DMS53 treated with DMSO at 0.1 percent for 48 hours (cell line): ENCODE results near the gene PPP2R2C.

Experiments
- DNase-seq: peaks from one replicate; lab custom pipeline; 2025; ENCODE audit not compliant: unreplicated experiment; lab: John Stamatoyannopoulos, UW

Gene PPP2R2C

DNA sequence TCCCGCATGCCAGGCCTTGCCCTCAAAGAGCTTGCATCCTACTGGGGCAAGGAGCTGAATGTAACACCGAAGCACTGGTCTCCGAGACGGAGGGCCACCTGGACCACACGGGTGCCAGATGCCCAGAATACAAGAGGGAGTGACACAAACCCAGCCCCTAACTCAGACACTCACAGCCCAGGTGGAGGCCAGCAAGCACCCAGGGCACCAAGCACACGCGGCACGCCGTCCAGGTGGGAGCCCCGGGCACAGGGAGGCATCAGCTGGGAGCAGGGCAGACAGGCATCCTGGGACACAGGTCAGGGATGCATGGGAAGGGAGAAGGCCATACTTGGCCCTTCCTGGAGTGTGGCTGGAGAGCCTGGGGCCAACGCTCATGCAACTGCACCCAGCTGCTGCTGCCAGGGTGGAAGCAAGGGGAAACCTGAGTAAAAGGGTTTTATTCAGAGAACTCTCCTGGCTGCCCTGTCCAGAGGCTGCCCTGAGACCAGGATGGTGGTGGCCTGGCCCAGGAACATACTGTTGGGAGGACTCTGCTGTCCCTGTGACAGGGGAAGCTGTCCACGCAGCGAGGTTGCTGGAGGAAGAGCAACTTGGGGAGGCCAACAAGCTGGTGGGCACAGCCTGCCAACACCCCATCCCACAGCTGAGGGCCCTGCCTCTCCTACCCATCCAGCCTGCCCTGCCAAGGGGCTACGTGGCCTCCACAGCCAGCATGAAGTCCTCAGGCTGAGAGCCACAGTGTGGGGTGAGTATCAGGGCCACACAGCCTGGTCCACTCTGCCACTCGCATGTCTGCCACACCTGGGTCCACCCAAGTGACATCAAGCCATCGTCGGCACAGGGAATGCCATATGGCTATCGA is 22.2 kb upstream of the PPP2R2C start:
- DNase-seq = no peak

- DNase-seq = no peak
Measured at GRCh38 chr4:6493658-6494304, 21.4 kb upstream of the PPP2R2C start.

DNA sequence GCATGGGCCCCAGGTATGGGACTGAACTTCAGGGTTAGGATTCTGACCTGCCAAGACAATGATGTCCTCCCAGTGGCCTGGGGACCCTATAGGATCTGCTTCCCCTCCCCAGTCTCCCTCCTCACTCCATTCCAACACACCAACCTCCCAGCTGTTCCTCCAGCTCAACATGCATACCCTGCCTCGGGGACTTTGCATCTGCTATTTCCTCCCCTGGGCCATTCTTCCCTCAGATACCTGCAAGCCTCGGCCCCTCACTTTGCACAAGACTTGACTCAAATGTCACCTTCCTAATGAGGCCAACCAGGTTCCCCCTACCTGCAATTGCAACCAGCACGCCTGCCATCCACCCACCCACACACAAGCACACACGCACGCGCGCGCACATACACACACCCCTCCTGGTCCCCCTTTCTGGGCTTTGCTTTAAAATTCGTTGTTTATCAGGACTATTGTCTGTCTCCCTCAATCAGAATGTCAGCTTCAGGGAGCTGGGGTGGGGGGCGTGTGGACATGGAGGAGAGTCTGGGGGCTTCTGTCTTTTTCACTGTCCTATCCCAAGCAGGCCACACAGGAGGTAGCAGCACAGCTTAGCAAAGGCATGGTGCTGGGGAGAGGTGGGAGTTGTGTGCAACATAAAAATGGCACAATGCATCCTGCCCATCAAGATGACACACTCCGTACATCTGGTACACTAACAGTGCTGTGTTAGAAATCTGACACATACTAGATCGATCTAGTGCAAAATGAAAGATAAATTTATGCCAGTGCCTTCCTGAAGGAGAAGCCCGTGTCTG is 20.6 kb upstream of the PPP2R2C start:
- no peak for DNase-seq

DNA sequence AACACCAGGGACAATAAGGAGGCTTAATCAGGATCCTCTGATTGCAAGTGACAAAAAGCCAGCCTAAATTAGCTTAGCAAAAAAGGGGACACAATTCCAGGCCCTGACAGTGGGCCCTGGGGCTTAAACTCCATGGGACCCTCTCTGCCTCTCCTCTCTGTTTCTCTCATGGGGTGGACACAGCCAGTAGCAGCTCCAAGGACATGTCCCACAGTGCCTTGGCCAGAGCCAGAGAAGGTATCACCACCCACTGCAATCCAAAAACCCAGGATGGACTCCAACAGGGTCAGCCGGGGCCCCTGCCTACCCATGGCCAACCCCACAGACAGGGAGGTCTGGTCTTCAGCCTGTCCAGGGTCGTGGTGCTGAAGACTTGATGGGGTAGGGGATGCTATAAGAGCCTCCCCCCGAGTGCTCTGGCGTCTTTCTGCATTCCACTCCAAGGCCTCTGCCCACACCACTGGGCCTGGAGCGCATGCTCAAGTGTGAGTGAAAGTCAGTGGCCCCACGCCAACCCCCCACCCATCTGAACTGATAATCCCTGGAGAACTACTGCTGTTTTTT is 19.7 kb upstream of the PPP2R2C start:
- DNase-seq = no peak

DNA sequence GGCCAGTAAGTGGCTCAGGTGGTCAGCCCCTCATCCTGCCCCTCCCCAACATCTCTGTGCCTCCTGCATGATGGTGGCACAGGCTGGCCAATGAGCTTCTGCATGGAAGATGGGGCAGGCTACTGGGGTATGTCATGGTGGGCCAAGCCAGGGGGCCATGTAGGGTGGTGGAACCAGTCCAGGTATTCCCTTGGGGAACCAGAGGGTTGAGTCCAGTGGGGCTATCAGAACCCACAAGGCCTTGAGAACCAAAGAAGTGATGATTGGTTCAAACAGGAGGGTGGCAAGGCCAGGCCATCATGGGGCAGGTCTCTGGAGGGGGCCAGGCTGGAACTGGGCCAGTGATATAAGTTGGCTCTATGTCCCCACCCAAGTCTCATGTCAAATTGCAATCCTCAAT is 18.8 kb upstream of the PPP2R2C start:
- no peak for DNase-seq

DNA sequence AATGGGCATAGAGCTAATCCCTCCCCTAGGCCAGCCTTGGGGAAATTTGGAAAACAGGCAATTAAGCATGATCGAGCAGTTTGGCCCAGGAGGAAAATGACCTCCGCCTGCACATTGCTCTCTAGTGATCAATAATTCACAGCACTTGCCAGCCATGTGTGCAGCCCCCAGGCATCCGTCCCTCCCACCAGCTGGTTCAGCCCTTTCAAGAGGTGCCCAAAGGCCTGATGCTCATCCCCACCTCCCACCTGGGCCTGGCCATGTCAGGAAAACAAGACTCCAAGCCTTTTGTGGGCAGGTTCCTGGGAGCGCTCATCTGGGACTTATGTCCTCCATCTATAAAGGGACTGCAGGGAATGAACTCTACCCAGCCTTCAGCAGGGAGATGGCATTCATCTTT is 17.5 kb upstream of the PPP2R2C start:
- no peak for DNase-seq

- no peak for DNase-seq
Measured at GRCh38 chr4:6487466-6487865, 15.1 kb upstream of the PPP2R2C start.

DNA sequence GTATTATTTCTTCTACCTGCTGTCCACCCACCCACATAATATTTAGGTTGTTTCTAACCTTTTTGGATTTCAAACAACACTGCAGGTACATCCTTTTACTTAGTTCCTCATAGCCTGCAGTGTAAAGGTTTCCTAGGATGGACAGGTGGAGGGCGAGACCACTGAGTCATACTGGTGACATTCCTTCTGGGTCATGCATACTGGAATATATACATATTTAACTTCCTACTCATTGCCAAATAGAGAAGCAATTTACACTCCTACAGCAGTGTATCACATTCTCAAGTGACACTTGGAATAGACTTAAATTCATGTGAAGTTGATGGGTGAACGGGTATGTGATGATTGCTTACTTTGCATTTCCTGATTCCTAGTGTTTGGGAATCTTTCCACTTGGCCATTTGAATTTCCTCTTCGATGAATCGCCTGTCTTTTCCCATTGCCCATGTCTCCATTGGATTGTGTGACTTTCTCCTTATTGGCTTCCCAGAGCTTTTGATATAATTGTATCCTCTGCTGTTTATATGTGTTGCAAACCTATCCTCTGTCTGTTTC is 8.2 kb upstream of the PPP2R2C start:
- no peak for DNase-seq

DNA sequence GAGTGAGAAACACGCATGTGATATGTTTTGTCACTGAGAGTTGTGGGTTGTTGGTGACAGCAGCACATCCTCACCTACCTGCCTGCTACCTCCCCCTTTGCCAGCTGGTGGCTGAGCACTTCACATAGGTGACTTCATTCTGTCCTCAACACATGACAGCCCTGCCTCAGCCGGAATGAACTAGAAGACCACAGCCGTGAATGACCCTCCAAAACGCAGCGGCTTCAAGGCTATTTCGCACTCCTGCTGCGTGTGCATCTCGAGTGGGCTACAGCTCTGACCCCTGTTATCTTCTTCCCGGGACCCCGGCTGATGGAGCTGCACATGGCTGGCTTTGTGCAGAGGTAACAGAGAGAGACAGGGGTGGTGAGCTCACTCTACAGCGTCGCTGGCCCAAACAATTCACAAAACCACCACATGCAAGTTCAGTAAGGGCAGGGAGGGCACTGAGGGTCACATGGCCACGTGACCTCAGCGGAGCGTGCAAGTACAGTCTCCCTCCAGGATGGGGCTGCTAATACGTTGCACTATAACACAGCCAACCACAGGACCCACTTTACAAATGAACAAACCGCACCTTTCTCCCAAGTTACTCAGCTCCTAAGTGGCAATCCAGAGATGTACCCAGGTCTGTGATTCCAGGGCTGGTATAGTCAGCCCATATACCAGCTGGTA is 6.3 kb upstream of the PPP2R2C start:
- DNase-seq = peak; percentile 72

DNA sequence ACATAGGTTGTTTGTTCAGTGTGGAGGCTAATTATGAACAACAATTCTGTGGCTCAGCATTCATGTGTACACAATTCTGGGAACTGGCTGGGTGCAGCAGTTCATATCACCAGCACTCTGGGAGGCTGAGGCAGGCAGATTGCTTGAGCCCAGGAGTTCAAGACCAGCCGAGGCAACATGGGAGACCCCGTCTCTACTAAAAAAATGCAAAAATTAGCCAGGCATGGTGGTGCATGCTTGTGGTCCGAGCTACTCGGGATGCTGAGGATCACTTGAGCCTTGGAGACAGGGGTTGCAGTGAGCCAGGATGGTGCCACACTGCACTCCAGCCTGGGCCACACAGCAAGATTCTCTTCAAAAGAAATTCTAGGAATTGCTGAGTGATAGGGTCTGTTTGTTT is 4.5 kb upstream of the PPP2R2C start:
- DNase-seq = no peak

DNA sequence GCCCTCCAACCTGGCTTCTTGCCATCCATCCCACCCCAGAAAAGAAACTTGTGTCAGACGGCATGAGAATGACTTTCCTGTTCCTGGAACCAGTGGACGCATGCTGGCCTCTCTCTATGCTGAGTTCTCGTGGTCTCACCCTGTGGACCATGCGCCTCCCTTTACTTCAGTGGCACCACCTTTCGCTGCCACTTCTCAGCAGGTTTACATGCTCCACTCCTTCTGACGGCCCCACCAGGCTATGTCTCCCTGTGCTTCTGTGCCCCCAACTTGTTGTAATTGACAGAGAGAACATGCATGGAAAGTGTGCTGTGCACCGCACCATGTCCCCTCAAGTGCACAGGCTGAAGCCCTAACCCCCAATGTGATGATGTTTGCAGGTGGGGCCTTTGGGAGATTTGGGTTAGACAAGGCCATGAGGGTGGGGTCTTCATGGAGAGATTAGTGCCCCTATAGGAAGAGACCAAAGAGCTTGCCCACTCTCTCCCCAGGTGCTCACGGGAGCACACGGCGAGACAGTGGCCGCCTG is 3.1 kb upstream of the PPP2R2C start:
- no peak for DNase-seq

GRCh38 chr4:6474705-6475457 is 2.5 kb upstream of the PPP2R2C start:
- DNase-seq = no peak

- no peak for DNase-seq
Measured at GRCh38 chr4:6474053-6474568, 1.7 kb upstream of the PPP2R2C start.

DNA sequence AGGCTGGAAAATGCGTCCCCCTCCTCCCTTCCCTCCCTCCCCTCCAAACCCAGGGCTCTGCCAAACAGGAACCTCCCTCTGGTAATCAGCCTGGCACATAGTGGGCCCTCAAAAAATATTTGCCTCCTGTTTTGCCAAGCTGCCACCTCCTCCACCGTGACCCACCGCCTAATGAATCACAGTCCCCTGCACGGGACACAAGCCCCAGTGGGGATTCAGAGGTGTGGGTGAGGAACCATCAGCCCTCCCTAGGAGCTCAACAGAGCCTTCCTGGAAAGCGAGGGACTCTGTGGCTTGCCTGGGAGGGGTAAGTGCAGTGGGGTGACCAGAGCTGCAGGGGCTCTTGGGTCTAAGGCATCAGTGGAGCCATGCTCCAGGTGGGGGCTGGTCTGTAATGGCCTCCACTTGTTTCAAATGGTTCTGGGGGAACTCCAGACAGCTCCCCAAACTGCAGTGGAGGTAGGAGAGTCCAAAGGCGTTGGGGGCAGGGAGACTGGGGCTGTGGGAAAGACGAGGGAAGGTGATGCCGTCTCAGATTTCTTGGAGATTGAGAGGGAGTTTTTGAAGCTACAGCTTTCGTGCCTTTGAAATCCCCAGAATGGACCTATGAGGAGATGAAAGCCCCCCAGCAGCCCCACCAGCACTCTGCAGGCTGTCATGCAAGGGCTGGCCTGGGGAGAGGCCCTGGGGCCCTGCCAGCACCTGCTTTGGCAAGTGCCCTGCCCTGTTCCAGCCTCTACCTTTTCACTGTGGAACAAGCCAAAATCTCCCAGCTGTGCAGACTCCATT is 1.0 kb upstream of the PPP2R2C start:
- no peak for DNase-seq

DNA sequence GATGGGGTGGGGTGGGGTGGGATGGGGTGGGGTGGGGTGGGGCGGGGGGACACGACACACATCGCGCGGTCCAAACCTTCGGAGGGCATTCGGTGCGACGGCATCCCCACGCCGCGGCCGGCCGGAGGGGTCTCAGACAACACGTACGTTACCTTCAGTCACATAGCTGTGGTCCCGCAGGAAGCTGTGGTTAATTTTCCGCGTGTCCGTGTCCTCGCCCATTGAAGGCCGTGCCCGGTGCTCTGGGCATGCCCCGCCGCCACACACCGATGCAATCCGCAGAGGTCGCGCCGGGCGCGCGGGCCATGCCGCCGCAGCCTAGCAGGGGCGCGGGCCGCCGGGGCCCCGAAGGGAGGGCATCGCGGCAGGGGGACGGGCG is 417 bp downstream of the PPP2R2C start:
- peak; percentile 10 for DNase-seq

- DNase-seq = no peak
Measured at GRCh38 chr4:6471307-6472007, 957 bp downstream of the PPP2R2C start.

DNA sequence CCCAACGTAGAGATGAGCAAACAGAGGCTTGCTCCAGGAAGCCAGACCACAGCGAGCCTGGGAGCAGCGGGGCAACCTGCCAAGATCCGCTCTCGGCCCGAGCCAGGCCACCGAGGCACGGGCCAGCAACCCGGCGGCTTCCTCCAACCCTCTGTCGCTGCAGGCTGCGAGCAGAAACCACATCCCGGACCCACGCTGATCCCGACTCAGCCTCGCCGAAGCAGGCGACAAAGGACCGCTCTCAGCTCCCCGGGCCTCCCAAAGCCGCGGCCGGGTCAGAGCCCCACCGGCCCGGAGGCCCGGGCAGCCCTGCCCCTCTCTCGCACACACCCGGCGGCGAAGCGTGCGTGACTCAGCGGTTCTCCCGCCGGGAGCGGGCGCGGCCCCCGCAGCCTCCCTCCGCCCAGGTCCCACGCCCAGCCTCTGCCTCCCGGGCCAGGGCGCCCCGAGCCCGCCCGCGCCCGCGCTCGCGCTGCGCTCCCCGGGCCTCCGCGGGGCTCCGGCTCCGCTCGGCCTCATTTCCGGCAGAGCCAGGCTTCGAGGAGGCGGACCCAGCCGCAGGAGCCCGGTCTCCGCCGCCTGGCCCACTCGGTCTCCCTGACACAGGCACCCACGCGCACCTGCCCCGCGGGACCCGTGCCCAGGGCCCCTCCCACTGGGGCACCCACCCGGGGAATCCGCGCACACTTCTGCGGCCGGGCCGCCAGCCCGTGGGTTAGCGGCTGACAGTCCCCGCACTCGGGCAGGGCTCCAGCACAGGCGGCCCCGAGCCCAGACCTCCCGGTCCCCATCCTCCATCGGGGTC is 1.7 kb downstream of the PPP2R2C start:
- peak; percentile 52 for DNase-seq
